GM15510 (cell line): Measurements from ENCODE around the gene RBKS.

Experiments used
- POLR2A ChIP-seq: IDR thresholded peaks from 3 replicates; pipeline ENCODE4 v1.6.1; 2011; ENCODE audit warnings: borderline replicate concordance; ENCODE audit not compliant: insufficient read length; ENCODE audit errors: extremely low read depth

The RBKS gene

GRCh38 chr2:27833931-27834330, 56.3 kb downstream of the RBKS start:
- TF ChIP-seq POLR2A = no peak

DNA sequence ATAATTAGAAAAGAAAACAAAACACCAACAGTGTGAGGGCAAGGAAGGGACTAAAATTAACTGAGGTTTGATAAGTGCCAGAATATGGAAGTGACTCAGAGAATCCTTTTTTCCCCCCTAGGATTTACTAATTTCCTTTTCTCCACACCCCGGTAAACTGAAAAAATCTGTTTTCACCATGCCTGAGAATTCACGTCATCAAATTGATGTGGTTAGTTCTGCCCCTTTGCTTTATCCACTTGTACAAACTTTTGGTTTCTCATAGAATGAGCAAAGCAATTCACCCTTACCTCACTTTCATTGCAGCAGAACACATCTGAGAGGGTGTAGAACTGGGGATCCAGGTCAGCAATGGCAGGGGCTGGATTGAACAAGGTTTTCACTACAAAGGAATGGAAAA, 57.8 kb downstream of the RBKS start:
- no peak for TF ChIP-seq POLR2A

DNA sequence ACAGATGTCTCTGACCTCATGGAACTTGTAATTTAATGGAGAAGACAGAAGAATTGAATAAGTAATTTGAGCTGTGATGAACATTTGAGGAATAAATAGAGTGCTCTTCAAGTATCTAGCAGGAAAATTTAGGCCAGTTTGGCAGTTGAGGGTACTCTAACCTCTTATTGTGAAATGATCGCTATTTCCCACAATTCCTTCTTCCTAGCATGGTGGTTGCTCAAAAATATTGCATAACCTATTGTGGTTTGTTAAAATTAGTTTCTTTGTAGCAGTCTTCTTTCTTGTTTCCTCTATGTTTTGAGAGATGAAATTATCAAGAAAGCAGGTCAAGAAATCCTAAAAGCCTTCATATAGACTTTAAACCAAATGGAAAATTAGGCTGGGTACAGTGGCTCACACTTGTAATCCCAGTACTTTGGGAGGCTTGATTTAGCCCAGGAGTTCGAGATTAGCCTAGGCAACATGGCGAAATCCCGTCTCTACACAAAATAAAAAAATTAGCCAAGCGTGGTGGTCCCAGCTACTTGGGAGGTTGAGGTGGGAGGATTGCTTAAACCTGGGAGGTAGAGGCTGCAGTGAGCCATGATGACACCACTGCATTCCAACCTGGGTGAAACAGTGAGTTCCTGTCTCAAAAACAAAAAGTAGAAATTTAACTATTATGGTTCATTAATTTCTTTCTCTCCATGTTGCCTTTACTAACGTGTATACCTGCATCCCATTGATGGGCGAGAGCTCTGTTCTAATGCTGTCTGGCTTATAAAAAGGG, 58.7 kb downstream of the RBKS start:
- no peak for TF ChIP-seq POLR2A

DNA sequence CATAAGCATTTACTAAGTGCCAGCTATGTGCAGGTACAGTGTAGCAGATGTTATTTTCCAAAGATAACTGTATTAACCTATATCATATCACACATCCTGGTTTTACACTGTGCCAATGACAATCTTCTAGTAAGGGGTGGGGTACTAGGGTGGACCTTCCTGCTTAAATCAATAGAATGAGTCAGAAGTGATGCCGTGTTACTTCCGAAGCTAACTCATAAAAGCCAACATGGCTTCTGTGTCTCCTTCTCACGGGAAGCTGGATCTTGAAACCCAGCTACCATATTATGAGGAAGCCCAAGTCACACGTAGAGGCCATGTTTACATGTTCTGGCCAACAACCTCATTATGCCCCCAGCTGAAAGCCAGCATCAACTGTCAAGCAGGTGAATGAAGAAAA, 59.5 kb downstream of the RBKS start:
- TF ChIP-seq POLR2A = no peak

DNA sequence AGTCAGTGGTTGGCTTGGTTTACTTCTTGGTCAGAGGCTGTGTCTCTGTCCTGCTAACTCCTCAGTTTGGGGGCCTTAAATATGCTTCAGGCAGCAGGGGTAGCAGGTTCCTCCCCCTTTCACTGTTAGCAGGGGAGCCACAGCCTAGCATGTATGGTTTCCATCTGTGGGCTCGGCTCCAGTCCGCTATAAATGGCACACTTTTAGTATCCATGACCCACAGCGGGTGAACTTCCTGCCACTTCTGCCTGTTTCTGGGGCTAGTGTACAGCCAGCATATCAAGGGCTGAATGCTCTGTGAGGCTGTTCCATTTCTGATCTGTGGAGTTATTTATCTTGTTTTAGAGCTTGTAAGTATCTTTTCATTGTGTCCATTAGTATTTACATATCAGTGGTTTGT, 60.4 kb downstream of the RBKS start:
- no peak for TF ChIP-seq POLR2A

- no peak for TF ChIP-seq POLR2A
Observed at GRCh38 chr2:27828305-27828704, 61.9 kb downstream of the RBKS start.

DNA sequence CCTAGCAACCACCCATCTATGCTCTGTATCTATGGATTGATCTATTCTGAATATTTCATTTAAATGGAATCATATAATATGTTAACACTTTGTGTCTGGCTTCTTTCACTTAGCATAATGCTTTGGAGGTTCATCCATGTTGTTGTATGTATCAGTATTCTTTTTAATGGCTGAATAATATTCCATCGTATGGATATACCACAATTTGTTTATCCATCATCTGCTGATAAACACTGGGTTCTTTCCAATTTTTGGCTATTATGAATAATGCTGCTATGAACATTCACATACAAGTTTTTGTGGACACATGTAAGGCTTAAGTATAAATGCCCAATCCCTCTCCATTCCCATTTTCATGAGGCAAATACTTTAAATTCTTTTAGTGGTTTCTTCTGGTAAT, 65.8 kb downstream of the RBKS start:
- no peak for TF ChIP-seq POLR2A

DNA sequence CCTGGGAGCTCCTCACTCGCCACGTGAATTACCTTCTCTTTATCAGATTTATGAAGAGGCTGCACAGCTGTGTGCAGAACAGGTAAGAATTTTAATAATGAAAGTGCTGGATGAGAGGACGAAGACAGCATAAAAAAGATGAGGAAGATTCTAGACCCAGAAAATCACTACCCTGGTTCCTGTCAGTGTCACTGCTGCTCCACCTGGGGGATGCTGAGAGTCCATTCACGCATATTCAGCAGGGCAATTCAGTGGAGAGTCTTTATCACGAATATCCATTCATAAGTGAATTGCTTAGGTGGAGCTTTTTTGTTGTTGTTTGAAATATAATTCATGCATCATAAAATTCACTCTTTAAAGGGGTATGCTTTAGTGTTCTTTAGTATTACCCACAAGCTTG, 66.6 kb downstream of the RBKS start:
- TF ChIP-seq POLR2A = no peak

DNA sequence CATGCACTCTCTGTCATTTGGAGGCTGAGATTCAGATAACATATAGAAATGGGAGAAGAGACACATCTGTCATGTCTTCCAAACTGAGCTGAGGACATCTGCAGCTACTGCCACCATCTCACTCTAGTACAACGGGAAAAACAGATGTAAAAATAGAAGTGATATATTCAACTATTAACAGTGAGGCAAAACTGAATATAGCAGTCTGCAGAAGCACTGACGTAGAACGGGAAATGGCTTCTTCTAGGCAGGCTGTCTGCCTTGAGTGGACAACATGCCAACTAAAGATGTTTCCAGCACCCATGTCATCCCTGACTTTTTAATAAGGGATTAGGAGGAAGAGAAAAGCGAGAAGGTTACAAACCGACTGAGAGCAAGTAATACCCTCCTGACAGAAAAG, 67.1 kb downstream of the RBKS start:
- TF ChIP-seq POLR2A = no peak

- TF ChIP-seq POLR2A = no peak
Observed at GRCh38 chr2:27822049-27822448, 68.1 kb downstream of the RBKS start.

DNA sequence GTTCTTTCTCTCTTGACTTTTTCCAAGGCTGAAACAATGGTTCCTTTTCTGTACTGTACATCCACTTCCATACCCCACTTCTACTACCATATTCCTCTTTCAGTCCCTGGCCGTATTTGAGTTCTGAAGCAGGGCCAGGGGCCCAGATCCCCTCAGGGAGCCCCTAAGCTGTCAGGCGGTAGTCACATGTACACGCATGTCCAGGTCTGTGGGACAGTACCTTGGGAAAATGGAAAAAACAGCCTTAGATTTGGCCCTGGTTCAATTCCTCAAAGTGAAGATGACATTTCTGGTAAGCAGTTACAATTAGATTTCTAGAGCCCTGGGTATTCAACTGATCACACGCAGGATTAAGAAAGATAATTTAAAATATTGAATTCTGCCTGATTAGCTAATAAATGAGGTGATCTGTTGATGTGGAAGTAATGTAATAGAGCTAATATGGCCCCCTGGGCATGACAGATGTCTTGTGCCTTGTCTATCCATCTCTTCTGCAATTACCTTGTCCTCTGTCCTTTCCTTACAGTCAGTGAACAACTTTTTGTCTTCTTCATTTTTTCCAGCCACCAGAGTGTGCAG, 74.2 kb downstream of the RBKS start:
- TF ChIP-seq POLR2A = no peak

DNA sequence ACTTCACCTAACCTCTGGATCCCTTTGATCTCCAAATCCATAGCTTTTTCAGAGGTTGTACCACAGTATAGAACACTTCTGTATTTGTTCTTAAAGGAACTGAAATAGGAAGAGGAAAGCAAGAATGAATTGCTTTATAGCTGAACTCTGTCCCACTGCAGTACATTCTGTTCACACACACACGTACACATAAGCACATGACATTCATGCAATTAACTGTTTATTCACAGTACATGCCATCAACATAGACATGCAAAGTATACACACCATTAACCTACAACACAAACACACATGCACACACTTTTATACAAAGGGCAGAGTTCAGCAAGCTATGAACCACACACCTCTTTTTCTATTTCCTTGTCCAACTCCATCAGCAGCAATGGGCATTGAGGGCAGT, 75.4 kb downstream of the RBKS start:
- TF ChIP-seq POLR2A = no peak

DNA sequence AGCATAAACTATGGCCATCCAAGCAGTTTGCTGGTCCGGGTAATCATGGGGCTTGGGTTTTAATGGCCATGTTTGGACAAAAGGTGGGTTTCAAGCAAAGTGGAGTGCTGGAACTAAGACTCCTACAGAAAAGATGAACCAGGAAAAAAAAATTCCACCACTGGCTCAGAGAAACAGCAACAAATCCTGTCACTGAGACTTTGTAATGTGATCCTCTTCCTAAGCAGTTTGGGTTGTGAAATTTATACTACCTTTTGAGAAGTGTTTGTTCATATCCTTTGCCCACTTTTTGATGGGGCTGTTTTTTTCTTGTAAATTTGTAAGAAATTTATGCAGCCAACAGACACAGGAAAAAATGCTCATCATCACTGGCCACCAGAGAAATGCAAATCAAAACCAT, 78.4 kb downstream of the RBKS start:
- no peak for TF ChIP-seq POLR2A

GRCh38 chr2:27810455-27810854, 79.7 kb downstream of the RBKS start:
- no peak for TF ChIP-seq POLR2A

GRCh38 chr2:27809761-27810241, 80.4 kb downstream of the RBKS start:
- TF ChIP-seq POLR2A = no peak

DNA sequence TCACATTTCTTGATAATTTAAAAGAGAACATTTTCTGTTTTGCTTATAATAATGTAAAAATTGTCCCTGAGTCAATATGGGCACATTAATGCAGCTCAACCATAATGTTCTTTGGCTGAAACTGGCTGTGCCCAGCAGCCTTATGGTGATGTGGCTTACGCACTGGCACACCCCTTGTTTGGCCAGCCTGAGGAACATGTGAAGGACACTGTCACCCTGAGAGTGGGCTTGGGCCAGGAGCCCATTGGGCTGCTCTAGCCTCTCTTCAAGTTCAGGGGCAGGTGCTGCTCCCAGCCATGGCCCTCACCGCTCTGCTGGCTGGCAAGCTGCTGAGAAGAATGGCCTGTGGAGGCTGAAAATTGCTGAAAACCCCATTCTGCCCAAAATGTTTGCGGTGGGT, 81.2 kb downstream of the RBKS start:
- no peak for TF ChIP-seq POLR2A

DNA sequence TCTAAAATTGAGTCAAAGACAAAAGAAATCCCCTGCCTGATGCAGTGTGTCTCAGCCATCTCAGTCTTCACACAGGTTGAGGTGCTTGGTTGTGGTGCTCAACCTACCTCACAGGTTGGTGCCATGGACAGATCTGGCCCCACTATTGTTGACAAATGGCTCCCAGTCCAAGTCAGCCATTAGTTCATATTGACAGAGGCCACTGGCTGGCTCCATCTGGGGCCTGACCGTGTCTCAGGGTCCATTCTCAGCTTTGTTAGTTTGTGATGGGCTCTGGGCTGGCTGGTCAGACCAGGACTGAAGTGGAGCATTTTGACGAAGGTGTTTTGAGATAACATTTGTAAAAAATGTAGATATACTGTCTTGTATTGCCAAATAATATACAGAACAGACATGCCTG, 81.8 kb downstream of the RBKS start:
- no peak for TF ChIP-seq POLR2A

DNA sequence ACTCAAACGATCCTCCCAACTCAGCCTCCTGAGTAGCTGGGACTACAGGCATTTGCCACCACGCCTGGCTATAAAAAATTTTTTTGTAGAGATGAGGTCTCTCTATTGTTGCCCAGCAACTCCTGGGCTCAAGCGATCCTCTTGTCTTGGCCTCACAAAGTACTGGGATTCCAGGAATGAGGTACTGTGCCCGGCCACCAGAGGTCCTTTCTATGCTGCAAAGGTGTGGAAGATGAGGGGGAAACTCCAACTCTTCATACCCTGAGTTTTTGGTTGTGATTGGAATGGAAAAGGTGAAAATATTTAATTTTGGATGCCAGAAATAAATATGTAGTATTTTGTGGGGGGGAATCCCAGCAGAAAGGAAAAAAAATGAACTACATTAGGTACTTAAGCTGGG, 82.7 kb downstream of the RBKS start:
- no peak for TF ChIP-seq POLR2A
